Common myeloid progenitor, CD34-positive (primary cell): ENCODE measurements around the gene VEGFB.

ENCODE experiments used
- CTCF ChIA-PET: fragments of 350-600 bp; sonication (Branson Sonifier 250); formaldehyde crosslinking; loops from one replicate; lab custom pipeline; 2021; ENCODE audit warnings: antibody characterized with exemption; lab: Charles Lee
- POLR2A ChIA-PET: fragments of 350-600 bp; sonication (Branson Sonifier 250); formaldehyde crosslinking; loops from one replicate; lab custom pipeline; 2021; ENCODE audit warnings: antibody characterized with exemption; lab: Charles Lee
- DNase-seq, 3 donors: peaks; one replicate each; pipeline versions ENCODE4 v3.0.0 to v3.0.0-alpha.2; 2013
- H3K27ac ChIP-seq, 2 experiments: 1 replicate in 1 of 2; 2 replicates in 1 of 2; pipeline ENCODE4 v1.7.0; 2013; ENCODE audit warnings: inconsistent platforms in 2 of 2, low read length in 2 of 2, mild to moderate bottlenecking in 2 of 2, low read depth in 1 of 2, moderate library complexity in 1 of 2; ENCODE audit not compliant: severe bottlenecking in 2 of 2, insufficient read depth in 1 of 2, poor library complexity in 1 of 2
- H3K27me3 ChIP-seq, 5 experiments: replicated peaks in 2 of 5; 1 replicate in 3 of 5; 2 replicates in 2 of 5; pipeline versions ENCODE4 v1.6.1 to v1.7.0; 2013; ENCODE audit warnings: low read length in 4 of 5, mild to moderate bottlenecking in 2 of 5, moderate library complexity in 2 of 5, inconsistent platforms in 1 of 5; ENCODE audit not compliant: insufficient read depth in 5 of 5, control insufficient read depth in 4 of 5
- H3K36me3 ChIP-seq, 4 experiments: 1 replicate in 2 of 4; 2 replicates in 2 of 4; pipeline versions ENCODE4 v1.6.1 to v1.7.0; 2013; ENCODE audit warnings: low read length in 3 of 4, control low read depth in 1 of 4, mild to moderate bottlenecking in 1 of 4; ENCODE audit not compliant: control insufficient read depth in 4 of 4, insufficient read depth in 4 of 4
- H3K4me1 ChIP-seq, 4 experiments: 1 replicate in 3 of 4; 2 replicates in 1 of 4; pipeline versions ENCODE4 v1.6.1 to v1.7.1; 2013; ENCODE audit warnings: low read length in 3 of 4, mild to moderate bottlenecking in 3 of 4, control low read depth in 1 of 4, inconsistent platforms in 1 of 4, moderate library complexity in 1 of 4; ENCODE audit not compliant: control insufficient read depth in 4 of 4, insufficient read depth in 4 of 4; ENCODE audit errors: control extremely low read depth in 1 of 4
- H3K4me3 ChIP-seq, 7 experiments: 1 replicate in 4 of 7; 2 replicates in 3 of 7; pipeline versions ENCODE4 v1.5.1 to v1.7.0; 2013; ENCODE audit warnings: mild to moderate bottlenecking in 7 of 7, low read length in 6 of 7, moderate library complexity in 6 of 7, inconsistent platforms in 2 of 7, low read depth in 2 of 7, control low read depth in 1 of 7; ENCODE audit not compliant: insufficient read depth in 4 of 7, control insufficient read depth in 1 of 7; ENCODE audit errors: extremely low read depth in 1 of 7
- H3K9me3 ChIP-seq, 5 experiments: 1 replicate in 4 of 5; 2 replicates in 1 of 5; pipeline versions ENCODE4 v1.6.1 to v1.7.1; 2013; ENCODE audit warnings: low read length in 4 of 5, mild to moderate bottlenecking in 2 of 5, inconsistent platforms in 1 of 5, low read depth in 1 of 5, moderate library complexity in 1 of 5; ENCODE audit not compliant: control insufficient read depth in 4 of 5, insufficient read depth in 2 of 5; ENCODE audit errors: control extremely low read depth in 1 of 5
- WGBS: methylation state at CpG from one replicate; pipeline ENCODE4 v1.1.5; 2013; ENCODE audit not compliant: insufficient coverage; 5-methylcytosine and 5-hydroxymethylcytosine counted together

Gene VEGFB

GRCh38 chr11:64219755-64220154, 14.6 kb upstream of the VEGFB start:
- WGBS, result 100% methylated on average over 3 of the region's 10 CpGs
- no peak overlapping the region for H3K27ac ChIP-seq
- CTCF ChIA-PET, result interaction anchor here (2.0 to 16.0 kb wide), 2 partner anchors 11 to 84 kb away, joined by 4 to 321 read pairs; partner anchors contain the start of gene FERMT3
- POLR2A ChIA-PET, result interaction anchor here (0.6 to 5.7 kb wide), 3 partner anchors 9 to 283 kb away, joined by 3 to 49 read pairs (median 3); partner anchors contain the start of gene FERMT3
- H3K36me3 ChIP-seq, result peaks cover 12 to 73% (median 53%) of the 10 kb centered on the region in 4 experiments
- no peak overlapping the region for H3K4me3 ChIP-seq
- H3K9me3 ChIP-seq, result no peaks in the 10 kb centered on the region
- peaks cover 0 to 5% (median 1%) of the 10 kb centered on the region in 4 experiments for H3K4me1 ChIP-seq
- no peak for DNase-seq
- no peaks in the 10 kb centered on the region for H3K27me3 ChIP-seq

- Histone ChIP-seq H3K4me3 (no peak overlapping the region), H3K9me3 (no peaks in the 10 kb centered on the region), H3K4me1 (peaks cover 0 to 10% (median 6%) of the 10 kb centered on the region in 4 experiments), H3K36me3 (peaks cover 9 to 68% (median 49%) of the 10 kb centered on the region in 4 experiments), H3K27me3 (no peaks in the 10 kb centered on the region), H3K27ac (no peak overlapping the region)
- ChIA-PET POLR2A (interaction anchor here (0.6 to 0.9 kb wide), 2 partner anchors 10 to 284 kb away, joined by 3 read pairs; no protein-coding TSS in a partner anchor), CTCF (interaction anchor here (16.0 kb wide), 1 partner anchor 12 kb away, joined by 321 read pairs; the partner anchor contains the start of gene FERMT3)
- WGBS, result 100% methylated on average over 16 of the region's 17 CpGs
- no peak for DNase-seq
Observed at GRCh38 chr11:64220271-64220670, 14.1 kb upstream of the VEGFB start.

GRCh38 chr11:64220798-64221197, 13.6 kb upstream of the VEGFB start:
- peaks cover 0 to 16% (median 11%) of the 10 kb centered on the region in 4 experiments for H3K4me1 ChIP-seq
- H3K27me3 ChIP-seq, result no peaks in the 10 kb centered on the region
- ChIA-PET CTCF (interaction anchor here (16.0 kb wide), 1 partner anchor 13 kb away, joined by 321 read pairs; the partner anchor contains the start of gene FERMT3), POLR2A (no interaction called here)
- H3K27ac ChIP-seq, result no peak overlapping the region
- H3K9me3 ChIP-seq, result no peaks in the 10 kb centered on the region
- peaks cover 9 to 63% (median 49%) of the 10 kb centered on the region in 4 experiments for H3K36me3 ChIP-seq
- WGBS, result 98% methylated on average over 8 of the region's 14 CpGs
- H3K4me3 ChIP-seq, result no peak overlapping the region
- no peak for DNase-seq

GRCh38 chr11:64222651-64223000, 11.8 kb upstream of the VEGFB start:
- Histone ChIP-seq H3K4me3 (no peak overlapping the region), H3K4me1 (peaks cover 0 to 32% (median 26%) of the 10 kb centered on the region in 4 experiments), H3K27ac (no peak overlapping the region), H3K36me3 (peaks cover 5 to 55% (median 44%) of the 10 kb centered on the region in 4 experiments), H3K27me3 (no peaks in the 10 kb centered on the region), H3K9me3 (no peaks in the 10 kb centered on the region)
- no peak for DNase-seq
- ChIA-PET POLR2A (interaction anchor here (2.1 kb wide), 1 partner anchor 16 kb away, joined by 20 read pairs; the partner anchor contains the start of gene FERMT3), CTCF (interaction anchor here (0.8 to 16.0 kb wide), 4 partner anchors 14 to 34 kb away, joined by 3 to 321 read pairs (median 10); partner anchors contain the start of genes FERMT3, FKBP2 and PLCB3)
- 83% methylated on average over 7 of the region's 9 CpGs for WGBS

- CTCF ChIA-PET, result interaction anchor here (0.8 to 16.0 kb wide), 8 partner anchors 13 to 81 kb away, joined by 3 to 321 read pairs (median 4); partner anchors contain the start of genes FERMT3, FKBP2 and PLCB3
- H3K27ac ChIP-seq, result no peak overlapping the region
- no peaks in the 10 kb centered on the region for H3K27me3 ChIP-seq
- H3K36me3 ChIP-seq, result peaks cover 4 to 53% (median 41%) of the 10 kb centered on the region in 4 experiments
- POLR2A ChIA-PET, result interaction anchor here (1.0 to 2.1 kb wide), 2 partner anchors 9 to 16 kb away, joined by 3 to 20 read pairs; partner anchors contain the start of gene FERMT3
- no peak for DNase-seq
- WGBS, result 91% methylated on average over 18 of the region's 24 CpGs
- peaks cover 0 to 32% (median 27%) of the 10 kb centered on the region in 4 experiments for H3K4me1 ChIP-seq
- H3K9me3 ChIP-seq, result no peaks in the 10 kb centered on the region
- no peak overlapping the region for H3K4me3 ChIP-seq
Observed at GRCh38 chr11:64223001-64223651, 11.3 kb upstream of the VEGFB start.

- Histone ChIP-seq H3K27me3 (no peaks in the 10 kb centered on the region), H3K4me1 (peaks cover 0 to 34% (median 30%) of the 10 kb centered on the region in 4 experiments), H3K4me3 (no peak overlapping the region), H3K27ac (no peak overlapping the region), H3K9me3 (no peaks in the 10 kb centered on the region), H3K36me3 (peaks cover 4 to 45% (median 32%) of the 10 kb centered on the region in 4 experiments)
- ChIA-PET POLR2A (interaction anchor here (1.0 to 2.1 kb wide), 3 partner anchors 10 to 17 kb away, joined by 3 to 20 read pairs (median 3); partner anchors contain the start of gene FERMT3), CTCF (interaction anchor here (1.0 to 16.0 kb wide), 8 partner anchors 12 to 80 kb away, joined by 3 to 321 read pairs (median 4); partner anchors contain the start of genes FERMT3, FKBP2 and PLCB3)
- DNase-seq, result no peak
- 99% methylated on average over 16 of the region's 17 CpGs for WGBS
Observed at GRCh38 chr11:64224151-64224890, 10.1 kb upstream of the VEGFB start.
